GM18498 (cell line): ENCODE results near the gene RPS15.

Source experiments
- ATAC-seq: cut with Tn5 transposase; IDR thresholded peaks from one replicate; pipeline ENCODE4 v1.9.1; 2021; ENCODE audit warnings: mild to moderate bottlenecking, moderate library complexity; ENCODE audit not compliant: unreplicated experiment

RPS15 gene

DNA sequence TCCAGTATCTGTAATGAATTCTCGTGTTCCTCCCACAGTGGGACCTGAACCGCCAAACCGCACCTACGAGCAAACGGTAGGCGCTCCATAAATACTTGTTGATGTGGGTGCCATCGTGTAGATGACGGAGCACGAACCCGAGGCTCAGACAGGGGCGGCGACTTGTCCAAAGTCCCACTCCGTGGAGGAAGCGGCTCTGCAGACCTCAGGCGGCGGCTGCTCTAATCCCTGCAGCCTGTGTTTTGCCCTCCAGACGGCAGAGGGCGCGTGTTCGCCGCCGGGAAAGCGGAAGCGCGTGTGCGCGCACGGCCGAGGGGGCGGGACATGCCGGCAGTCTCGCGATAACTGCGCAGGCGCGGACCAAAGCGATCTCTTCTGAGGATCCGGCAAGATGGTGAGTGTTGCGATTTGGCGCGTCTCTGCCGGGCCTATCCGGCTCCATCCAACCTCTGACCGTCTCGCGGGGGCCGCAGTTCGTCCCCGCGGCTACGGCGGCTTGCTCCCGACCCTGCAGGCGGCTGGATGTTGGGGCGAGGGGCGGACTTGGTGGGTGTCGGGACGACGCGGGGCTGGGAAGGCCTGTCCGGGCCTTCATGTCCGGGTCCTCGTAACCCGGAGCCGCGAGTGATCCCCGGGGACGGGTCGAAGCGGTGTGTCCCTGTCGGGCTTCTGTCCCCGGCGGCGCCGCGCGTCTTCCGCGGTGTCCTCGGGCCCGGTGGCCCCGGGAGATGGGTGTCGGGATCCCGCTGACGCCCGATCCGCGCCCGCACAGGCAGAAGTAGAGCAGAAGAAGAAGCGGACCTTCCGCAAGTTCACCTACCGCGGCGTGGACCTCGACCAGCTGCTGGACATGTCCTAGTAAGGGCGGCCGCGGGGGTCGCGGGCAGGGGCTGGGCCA, at the start of gene RPS15:
Gene RPS15 (plus strand): TSS at position 362 of the 898 bp plus-strand sequence. CDS start 30 bp downstream, at position 392.
- ATAC-seq: peak; percentile 84

DNA sequence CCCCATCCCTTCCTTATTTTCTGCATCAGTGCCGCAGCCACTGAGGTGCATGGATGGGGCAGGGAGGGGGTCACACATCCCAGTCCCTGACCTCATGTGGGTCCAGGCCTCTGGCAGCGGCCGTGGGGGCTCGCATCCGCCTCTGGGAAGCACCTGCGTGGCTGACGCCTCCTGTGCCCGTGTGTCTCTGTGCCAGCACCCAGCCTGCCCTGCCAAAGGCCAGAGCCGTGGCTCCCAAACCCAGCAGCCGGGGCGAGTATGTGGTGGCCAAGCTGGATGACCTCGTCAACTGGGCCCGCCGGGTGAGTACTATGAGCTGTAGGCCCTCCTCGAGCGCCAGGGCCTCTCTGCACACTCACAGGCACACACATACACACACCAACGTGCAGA, 49.6 kb upstream of the RPS15 start:
- ATAC-seq: no peak

DNA sequence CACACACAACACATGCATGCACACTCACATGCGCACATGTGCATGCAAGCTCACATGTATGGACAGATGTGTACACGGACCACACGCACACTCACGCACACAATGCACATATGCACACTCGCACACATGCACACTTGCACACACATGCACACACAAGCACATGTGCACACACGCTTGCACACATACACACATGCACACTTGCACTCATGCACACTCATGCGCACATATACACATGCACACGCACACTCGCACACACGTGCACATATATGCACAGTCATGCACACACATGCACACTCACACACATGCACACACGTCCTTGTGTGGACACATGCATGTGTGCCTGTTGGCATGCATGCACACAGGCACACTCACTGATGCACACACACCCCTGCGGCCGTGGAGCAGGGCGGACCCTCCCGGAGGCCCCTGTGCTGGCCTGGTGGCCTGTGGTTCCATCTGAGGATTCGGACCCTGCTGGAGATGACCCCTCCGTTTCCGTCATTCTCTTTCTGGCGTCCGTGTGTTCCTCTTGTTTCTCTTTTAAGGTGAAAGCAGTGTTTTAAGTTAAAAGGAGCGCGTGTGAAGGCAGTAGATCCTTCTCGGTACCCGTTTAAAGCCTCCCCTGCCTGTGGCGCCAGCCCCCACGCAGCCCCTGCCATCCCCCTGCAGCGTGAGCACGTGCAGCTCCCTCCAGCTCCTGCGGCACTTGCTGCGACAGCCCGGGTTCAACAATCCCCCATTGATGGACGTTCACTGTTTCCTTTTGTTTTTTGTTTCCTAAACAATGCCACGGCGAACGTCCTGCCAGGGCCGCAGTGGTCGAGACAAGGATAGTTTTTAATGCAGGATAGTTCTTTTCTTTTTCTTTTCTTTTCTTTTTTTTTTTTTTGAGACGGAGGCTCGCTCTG, 48.9 kb upstream of the RPS15 start:
- ATAC-seq: no peak

DNA sequence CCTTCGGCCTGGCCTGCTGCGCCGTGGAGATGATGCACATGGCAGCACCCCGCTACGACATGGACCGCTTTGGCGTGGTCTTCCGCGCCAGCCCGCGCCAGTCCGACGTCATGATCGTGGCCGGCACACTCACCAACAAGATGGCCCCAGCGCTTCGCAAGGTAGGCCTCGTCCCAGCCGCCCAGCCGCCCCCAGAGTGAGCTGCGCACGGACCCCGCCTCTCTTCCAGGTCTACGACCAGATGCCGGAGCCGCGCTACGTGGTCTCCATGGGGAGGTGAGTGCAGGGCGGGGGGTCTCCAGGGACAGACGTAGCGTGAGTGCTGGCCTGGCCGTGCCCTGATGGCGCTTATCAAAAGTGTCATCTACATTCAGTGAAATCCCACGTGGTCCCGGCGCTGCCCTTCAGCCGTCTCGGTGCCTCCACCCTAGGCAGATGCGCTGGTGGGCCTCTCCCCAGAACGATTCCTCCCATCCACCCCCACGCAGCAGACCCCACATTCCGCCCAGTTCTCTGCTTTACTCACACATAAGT, 47.2 kb upstream of the RPS15 start:
- ATAC-seq: no peak

- no peak for ATAC-seq
Measured at GRCh38 chr19:1392407-1392806, 45.8 kb upstream of the RPS15 start.

- ATAC-seq: no peak
Measured at GRCh38 chr19:1392939-1393530, 45.2 kb upstream of the RPS15 start.

DNA sequence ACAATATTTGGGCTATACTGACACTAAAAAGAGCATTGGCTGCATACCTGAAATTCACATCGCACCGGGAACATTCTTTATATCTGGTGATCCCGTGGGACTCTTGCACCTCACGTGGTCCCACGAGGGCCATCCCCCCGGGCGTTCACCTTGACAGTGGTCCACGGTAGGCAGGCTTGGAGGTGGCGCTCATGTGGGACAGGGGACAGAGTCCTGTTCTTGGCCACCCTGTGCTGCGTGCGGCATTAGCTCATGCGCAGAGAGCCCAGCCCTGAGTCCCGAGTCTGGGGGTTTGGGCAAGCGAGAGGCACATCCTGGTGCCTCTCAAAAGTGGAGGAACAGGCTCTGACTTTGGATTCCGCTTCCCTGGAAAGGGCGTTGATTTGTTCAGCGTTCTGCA, 44.4 kb upstream of the RPS15 start:
- no peak for ATAC-seq

GRCh38 chr19:1394252-1395193, 43.7 kb upstream of the RPS15 start:
- no peak for ATAC-seq

- no peak for ATAC-seq
Measured at GRCh38 chr19:1395194-1396018, 42.8 kb upstream of the RPS15 start.

- no peak for ATAC-seq
Measured at GRCh38 chr19:1396019-1396767, 42.0 kb upstream of the RPS15 start.

- no peak for ATAC-seq
Measured at GRCh38 chr19:1396768-1397679, 41.2 kb upstream of the RPS15 start.

- no peak for ATAC-seq
Measured at GRCh38 chr19:1397838-1398237, 40.4 kb upstream of the RPS15 start.

GRCh38 chr19:1399079-1399478, 39.1 kb upstream of the RPS15 start:
- no peak for ATAC-seq

DNA sequence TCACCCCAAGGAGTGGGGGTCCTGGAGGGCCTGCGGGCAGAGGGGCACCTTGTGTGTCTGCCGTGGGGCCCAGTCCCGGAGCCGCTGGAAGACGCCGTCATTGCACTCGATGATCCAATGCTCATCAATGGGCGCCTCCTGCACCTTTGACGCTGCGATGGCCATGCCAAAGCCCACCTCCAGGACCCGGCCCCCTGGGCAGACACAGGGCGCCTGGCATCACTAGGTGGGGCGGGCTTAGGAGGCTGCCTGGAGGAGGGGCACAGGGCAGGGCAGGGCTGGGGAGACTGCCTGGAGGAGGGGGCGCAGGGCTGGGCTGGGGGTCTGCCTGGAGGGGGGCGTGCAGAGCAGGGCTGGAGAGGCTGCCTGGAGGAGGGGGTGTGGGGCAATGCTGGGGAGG, 38.5 kb upstream of the RPS15 start:
- ATAC-seq: no peak

DNA sequence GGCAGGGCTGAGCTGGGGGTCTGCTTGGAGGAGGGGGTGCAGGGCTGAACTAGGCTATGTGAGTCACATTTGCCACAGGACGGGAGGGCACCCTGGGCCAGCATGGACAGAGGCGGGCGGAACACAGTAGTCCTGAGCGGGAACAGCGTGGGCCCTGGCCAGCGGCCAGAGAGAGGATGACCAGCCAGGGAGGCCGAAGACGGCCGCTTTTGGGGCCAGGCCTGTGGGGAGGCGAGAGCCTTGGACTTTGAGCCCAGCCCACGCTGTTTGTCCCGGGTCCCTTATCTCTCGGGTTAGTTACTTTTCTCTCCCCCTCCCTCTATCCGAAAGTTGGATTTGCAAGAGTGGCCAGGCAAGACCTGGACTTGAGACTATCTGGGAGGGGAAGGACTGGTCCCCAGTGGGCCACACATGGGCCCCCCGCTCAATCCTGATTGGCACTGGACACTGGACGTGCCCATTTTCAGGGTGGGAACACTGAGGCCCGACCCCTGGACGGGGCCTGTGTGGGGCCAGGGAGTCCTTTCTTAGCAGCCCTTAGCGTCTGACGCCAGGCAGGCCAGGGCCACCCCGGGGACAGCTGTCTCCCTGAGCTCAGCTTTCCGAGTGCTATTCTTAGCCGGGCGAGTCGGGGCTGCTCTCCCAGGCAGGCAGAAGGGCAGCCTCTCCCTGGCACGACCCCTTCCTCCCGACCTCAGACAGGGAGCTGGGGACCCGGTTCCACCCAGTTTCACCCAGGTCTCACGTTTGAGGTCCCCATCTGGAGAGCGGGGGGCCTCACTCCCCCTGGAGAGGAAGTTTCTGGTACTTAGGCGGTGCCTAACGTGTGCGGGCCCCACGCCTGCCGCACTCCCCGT, 37.7 kb upstream of the RPS15 start:
- no peak for ATAC-seq

- ATAC-seq: no peak
Measured at GRCh38 chr19:1401138-1401888, 36.9 kb upstream of the RPS15 start, which contains the start of gene GAMT. Gene GAMT, minus strand, starts transcription at chr19:1401542. Its CDS starts 66 bp downstream, at chr19:1401476.
